Activated CD8-positive, alpha-beta T cell treated with anti-CD3 and anti-CD28 coated beads for 36 hours (primary cell): Measurements from ENCODE around the gene SELENOH. TPM values are rescaled to one million over a fixed set of nuclear protein-coding genes. Genes with fewer than 3 reads are reported as not detected.

Source experiments
- ATAC-seq: fragments of 200-7000 bp; cut with Tn5 transposase; one replicate; pipeline ENCODE4 v1.10.0; 2021; ENCODE audit warnings: mild to moderate bottlenecking, moderate library complexity
- CTCF ChIA-PET: fragments of 350-600 bp; sonication (Branson Sonifier 250); formaldehyde crosslinking; loops from one replicate; lab custom pipeline; 2021; ENCODE audit warnings: antibody characterized with exemption; lab: Charles Lee
- POLR2A ChIA-PET: fragments of 350-600 bp; sonication (Branson Sonifier 250); formaldehyde crosslinking; loops from one replicate; lab custom pipeline; 2021; ENCODE audit warnings: antibody characterized with exemption; lab: Charles Lee
- DNase-seq: peaks from one replicate; pipeline ENCODE4 v3.0.0-alpha.2; 2020
- H3K27ac Mint-ChIP-seq: one replicate; pipeline ENCODE4 v1.8.0; 2021; ENCODE audit warnings: mild to moderate bottlenecking, mixed read lengths
- H3K27me3 Mint-ChIP-seq: one replicate; pipeline ENCODE4 v1.8.0; 2021; ENCODE audit warnings: mixed read lengths
- H3K36me3 Mint-ChIP-seq: one replicate; pipeline ENCODE4 v1.8.0; 2021; ENCODE audit warnings: low read depth, mixed read lengths
- H3K4me1 Mint-ChIP-seq: one replicate; pipeline ENCODE4 v1.8.0; 2021; ENCODE audit warnings: low read depth, mixed read lengths
- H3K4me3 Mint-ChIP-seq: one replicate; pipeline ENCODE4 v1.8.0; 2021; ENCODE audit warnings: mild to moderate bottlenecking, moderate library complexity, mixed read lengths
- H3K9me3 Mint-ChIP-seq: one replicate; pipeline ENCODE4 v1.8.0; 2021; ENCODE audit warnings: mixed read lengths
- intact Hi-C: fragments of 100-400 bp; cut with micrococcal nuclease; formaldehyde crosslinking; loops from one replicate; pipeline ENCODE4 v1.10.0; 2022
- total RNA-seq, 2 experiments: library from RNA; stranded (reverse); gene quantifications; one replicate each; pipeline ENCODE4 v1.2.3, GENCODE V29; 2021
- TF ChIP-seq, protein P1 (sequence below): fragments of 200-600 bp; IDR thresholded peaks from one replicate; pipeline ENCODE4 v1.8.0; 2022; ENCODE audit warnings: antibody characterized with exemption, mild to moderate bottlenecking

The SELENOH gene
- total RNA-seq, 2 experiments from 2014 or later, result 257 to 265 TPM

DNA sequence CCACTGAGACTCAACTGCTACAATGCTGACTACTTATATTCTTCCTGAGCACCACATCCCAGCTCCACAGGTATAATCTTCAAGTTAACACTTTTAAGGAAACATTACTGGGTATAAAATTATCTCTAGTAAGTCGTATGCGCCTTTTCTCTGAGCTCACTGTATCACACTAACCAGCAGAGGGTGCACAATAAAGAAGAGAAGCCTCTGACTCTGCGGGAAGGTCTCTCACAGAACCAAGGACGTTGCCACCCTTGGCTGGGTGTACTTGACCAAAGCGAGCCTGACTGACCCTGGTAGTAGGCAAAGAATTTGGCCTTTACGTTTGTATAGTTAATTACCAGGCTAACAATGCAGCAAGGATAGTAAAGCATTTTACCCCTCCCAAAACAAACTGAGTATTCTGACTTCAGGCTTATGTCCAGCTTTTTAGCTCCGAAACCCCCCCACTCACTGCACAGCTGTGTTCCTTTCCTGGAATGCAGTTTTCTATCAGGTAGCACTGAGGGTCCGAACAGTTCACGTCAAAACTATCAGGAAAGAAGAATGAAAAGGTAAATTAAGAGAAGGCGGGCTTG is 10.5 kb downstream of the SELENOH start, which contains the start of gene BTBD18:
Gene BTBD18, minus strand, starts transcription at position 144 of the 578 bp plus-strand sequence. CDS start 631 bp downstream, outside the sequence.
- POLR2A ChIA-PET, result interaction anchor here (1.1 kb wide), 1 partner anchor 10 kb away, joined by 3 read pairs; the partner anchor contains the start of gene SELENOH
- Mint-ChIP-seq H3K9me3 (no peaks in the 10 kb centered on the region), H3K27me3 (no peaks in the 10 kb centered on the region), H3K4me1 (peaks cover 5% of the 10 kb centered on the region), H3K4me3 (no peak within 1 kb of the TSS), H3K36me3 (peaks cover 15% of the 10 kb centered on the region), H3K27ac (peak within 1 kb of the TSS; percentile 53)
- TF ChIP-seq, protein P1, sequence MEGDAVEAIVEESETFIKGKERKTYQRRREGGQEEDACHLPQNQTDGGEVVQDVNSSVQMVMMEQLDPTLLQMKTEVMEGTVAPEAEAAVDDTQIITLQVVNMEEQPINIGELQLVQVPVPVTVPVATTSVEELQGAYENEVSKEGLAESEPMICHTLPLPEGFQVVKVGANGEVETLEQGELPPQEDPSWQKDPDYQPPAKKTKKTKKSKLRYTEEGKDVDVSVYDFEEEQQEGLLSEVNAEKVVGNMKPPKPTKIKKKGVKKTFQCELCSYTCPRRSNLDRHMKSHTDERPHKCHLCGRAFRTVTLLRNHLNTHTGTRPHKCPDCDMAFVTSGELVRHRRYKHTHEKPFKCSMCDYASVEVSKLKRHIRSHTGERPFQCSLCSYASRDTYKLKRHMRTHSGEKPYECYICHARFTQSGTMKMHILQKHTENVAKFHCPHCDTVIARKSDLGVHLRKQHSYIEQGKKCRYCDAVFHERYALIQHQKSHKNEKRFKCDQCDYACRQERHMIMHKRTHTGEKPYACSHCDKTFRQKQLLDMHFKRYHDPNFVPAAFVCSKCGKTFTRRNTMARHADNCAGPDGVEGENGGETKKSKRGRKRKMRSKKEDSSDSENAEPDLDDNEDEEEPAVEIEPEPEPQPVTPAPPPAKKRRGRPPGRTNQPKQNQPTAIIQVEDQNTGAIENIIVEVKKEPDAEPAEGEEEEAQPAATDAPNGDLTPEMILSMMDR, result peak; percentile 25
- no peak for DNase-seq
- intact Hi-C loops, result loop anchor here (5.0 kb wide), 1 partner anchor 51 kb away; no protein-coding TSS in a partner anchor
- CTCF ChIA-PET, result interaction anchor here (0.8 to 12.2 kb wide), 4 partner anchors 9 to 55 kb away, joined by 3 to 142 read pairs (median 4); no protein-coding TSS in a partner anchor
- peak; percentile 64 for ATAC-seq

DNA sequence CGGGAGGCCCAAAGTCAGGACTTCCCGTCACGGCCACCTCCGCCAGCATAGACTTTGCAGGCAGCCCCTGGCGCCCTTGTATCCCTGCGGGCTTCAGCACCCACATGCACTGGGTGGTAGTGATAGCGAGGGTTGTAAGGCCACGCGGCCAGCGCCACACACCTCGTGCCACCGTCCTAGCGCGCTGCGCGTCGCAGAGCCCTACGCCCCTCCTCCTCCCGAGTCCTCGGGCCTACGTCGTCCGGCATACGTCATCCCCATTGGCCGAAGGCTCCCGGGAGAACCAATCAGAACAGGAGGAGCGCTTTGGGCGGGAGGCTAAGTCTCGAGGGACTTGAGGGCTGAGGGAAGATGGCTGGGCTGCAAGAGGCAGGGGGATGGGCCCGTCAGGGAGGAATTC is 11.7 kb downstream of the SELENOH start:
- no peaks in the 10 kb centered on the region for H3K27me3 Mint-ChIP-seq
- ATAC-seq (no peak), DNase-seq (no peak)
- CTCF ChIA-PET, result interaction anchor here (1.5 to 12.2 kb wide), 2 partner anchors 10 to 48 kb away, joined by 4 to 142 read pairs; no protein-coding TSS in a partner anchor
- no peaks in the 10 kb centered on the region for H3K4me1 Mint-ChIP-seq
- peaks cover 8% of the 10 kb centered on the region for H3K36me3 Mint-ChIP-seq
- no peaks in the 10 kb centered on the region for H3K9me3 Mint-ChIP-seq
- H3K4me3 Mint-ChIP-seq, result no peak overlapping the region
- TF ChIP-seq, protein P1, result no peak
- intact Hi-C loops, result loop anchor here (5.0 kb wide), 1 partner anchor 49 kb away; no protein-coding TSS in a partner anchor
- POLR2A ChIA-PET, result no interaction called here
- no peak overlapping the region for H3K27ac Mint-ChIP-seq

DNA sequence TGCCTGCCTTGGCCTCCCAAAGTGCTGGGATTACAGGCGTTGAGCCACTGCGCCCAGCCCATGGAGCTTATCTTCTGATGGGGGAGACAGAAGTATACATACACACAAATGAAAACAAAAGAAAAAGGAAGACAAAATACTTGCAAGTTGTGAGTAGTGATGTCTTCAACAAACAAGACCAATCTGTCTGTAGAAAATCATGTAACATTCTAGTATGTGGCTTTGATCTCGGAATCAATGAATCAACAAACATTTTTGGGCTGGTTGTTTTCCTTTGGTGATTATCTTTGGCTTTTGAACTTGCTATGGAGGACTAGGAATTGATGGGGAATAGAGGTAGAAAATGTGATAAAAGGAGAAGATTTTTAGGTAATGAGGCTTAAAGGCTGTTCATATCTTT is 16.9 kb downstream of the SELENOH start:
- no peaks in the 10 kb centered on the region for H3K36me3 Mint-ChIP-seq
- ATAC-seq (no peak), DNase-seq (no peak)
- no peaks in the 10 kb centered on the region for H3K27me3 Mint-ChIP-seq
- CTCF ChIA-PET, result interaction anchor here (0.9 to 8.4 kb wide), 2 partner anchors 9 to 43 kb away, joined by 3 to 57 read pairs; no protein-coding TSS in a partner anchor
- intact Hi-C loops, result no loop called here
- TF ChIP-seq, protein P1, result no peak
- H3K27ac Mint-ChIP-seq, result no peak overlapping the region
- no peak overlapping the region for H3K4me3 Mint-ChIP-seq
- POLR2A ChIA-PET, result interaction anchor here (1.6 to 2.2 kb wide), 2 partner anchors 14 to 16 kb away, joined by 4 to 7 read pairs; partner anchors contain the start of gene SELENOH
- no peaks in the 10 kb centered on the region for H3K9me3 Mint-ChIP-seq
- peaks cover 8% of the 10 kb centered on the region for H3K4me1 Mint-ChIP-seq

DNA sequence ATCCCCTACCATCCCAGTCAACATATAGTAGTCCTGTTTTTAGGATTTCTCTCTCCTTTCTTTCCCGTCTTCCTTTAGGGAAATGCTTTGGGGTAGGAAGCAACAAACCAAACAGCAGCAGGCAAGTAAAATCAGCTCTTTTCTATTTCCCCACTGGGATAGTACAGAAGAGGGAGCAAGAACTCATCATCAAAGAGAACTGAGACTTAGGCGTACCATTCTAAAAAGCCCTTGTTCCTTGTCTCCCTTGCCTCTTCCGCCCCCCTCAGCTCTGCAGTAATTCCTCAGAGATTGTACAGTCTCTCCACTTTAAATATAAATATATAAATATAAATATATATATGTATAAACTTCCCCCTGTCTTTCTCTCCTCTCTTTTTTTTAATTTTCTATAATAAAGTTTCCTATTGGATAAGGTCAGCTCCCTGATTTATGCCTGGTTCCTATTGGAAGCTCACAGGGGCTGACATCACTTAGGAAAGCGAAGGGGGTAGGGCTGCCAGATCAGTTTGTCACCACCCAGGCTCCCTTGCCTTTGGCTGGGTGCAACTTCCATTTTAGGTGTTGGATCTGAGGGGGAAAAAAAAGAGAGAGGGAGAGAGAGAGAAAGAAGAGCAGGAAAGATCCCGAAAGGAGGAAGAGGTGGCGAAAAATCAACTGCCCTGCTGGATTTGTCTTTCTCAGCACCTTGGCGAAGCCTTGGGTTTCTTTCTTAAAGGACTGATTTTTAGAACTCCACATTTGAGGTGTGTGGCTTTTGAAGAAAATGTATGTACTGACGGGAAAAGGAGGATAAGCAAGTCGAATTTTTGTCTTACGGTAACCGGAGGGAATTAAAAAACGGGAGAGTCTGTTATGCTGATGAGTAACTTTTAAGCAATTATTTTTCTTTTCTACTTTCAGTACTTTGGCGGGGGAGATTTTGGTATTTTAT is 20.3 kb downstream of the SELENOH start, which contains the start of gene CTNND1:
Gene CTNND1, plus strand, starts transcription at position 502 of the 934 bp plus-strand sequence. CDS start 29,677 bp downstream, outside the sequence.
- Mint-ChIP-seq H3K4me3 (peak within 1 kb of the TSS; percentile 75), H3K27me3 (no peaks in the 10 kb centered on the region), H3K36me3 (no peaks in the 10 kb centered on the region), H3K9me3 (no peaks in the 10 kb centered on the region), H3K27ac (peak within 1 kb of the TSS; percentile 5), H3K4me1 (peaks cover 14% of the 10 kb centered on the region)
- ChIA-PET POLR2A (interaction anchor here (1.6 kb wide), 1 partner anchor 20 kb away, joined by 5 read pairs; the partner anchor contains the start of gene SELENOH), CTCF (interaction anchor here (8.4 kb wide), 1 partner anchor 40 kb away, joined by 57 read pairs; no protein-coding TSS in a partner anchor)
- TF ChIP-seq, protein P1, result no peak
- intact Hi-C loops, result no loop called here
- peak; percentile 22 for DNase-seq
- ATAC-seq, result peak; percentile 79
